ENCODE results near the gene NAP1L4.

NAP1L4 gene

GRCh38 chr11:2901854-2902783 is 90.0 kb downstream of the NAP1L4 start:
- peak; percentile 87 for DNase-seq

- DNase-seq: no peak
Observed at GRCh38 chr11:2901196-2901796, 90.8 kb downstream of the NAP1L4 start.

- DNase-seq: no peak
Observed at GRCh38 chr11:2899080-2899783, 92.9 kb downstream of the NAP1L4 start.

GRCh38 chr11:2898366-2899079 is 93.6 kb downstream of the NAP1L4 start:
- peak; percentile 45 for DNase-seq

GRCh38 chr11:2897048-2897447 is 95.1 kb downstream of the NAP1L4 start:
- DNase-seq: no peak

GRCh38 chr11:2896047-2896446 is 96.1 kb downstream of the NAP1L4 start:
- DNase-seq: no peak
